Lung (tissue), 12 donors: ENCODE data around the gene MAD2L2. TPM values are rescaled to one million over a fixed set of nuclear protein-coding genes. Genes with fewer than 3 reads are reported as not detected.

Source experiments
- ATAC-seq: fragments of 200-7000 bp; cut with Tn5 transposase; one replicate; pipeline ENCODE4 v1.9.1; 2020; ENCODE audit warnings: moderate number of reproducible peaks; ENCODE audit not compliant: insufficient read depth, low FRiP score
- DNase-seq, 3 donors: peaks; one replicate each; pipeline ENCODE4 v3.0.0-alpha.2; 2013 to 2017
- H3K27ac ChIP-seq, 2 donors: one replicate each; pipeline ENCODE4 v1.5.1; 2013; ENCODE audit warnings: mild to moderate bottlenecking in 2 of 2, moderate library complexity in 2 of 2, control low read depth in 1 of 2, inconsistent platforms in 1 of 2, low read depth in 1 of 2, low read length in 1 of 2
- H3K27me3 ChIP-seq, 3 donors: one replicate each; pipeline ENCODE4 v1.5.1; 2013; ENCODE audit warnings: low read length in 2 of 3; ENCODE audit not compliant: control insufficient read depth in 3 of 3, insufficient read depth in 3 of 3
- H3K36me3 ChIP-seq, 4 donors: one replicate each; pipeline ENCODE4 v1.5.1; 2013; ENCODE audit warnings: low read length in 4 of 4, mild to moderate bottlenecking in 1 of 4, moderate library complexity in 1 of 4; ENCODE audit not compliant: control insufficient read depth in 4 of 4, insufficient read depth in 4 of 4
- H3K4me1 ChIP-seq, 5 donors: one replicate each; pipeline ENCODE4 v1.5.1; 2013; ENCODE audit warnings: low read length in 5 of 5, mild to moderate bottlenecking in 2 of 5, moderate library complexity in 1 of 5; ENCODE audit not compliant: control insufficient read depth in 5 of 5, insufficient read depth in 5 of 5
- H3K4me3 ChIP-seq: one replicate; pipeline ENCODE4 v1.5.1; 2013; ENCODE audit warnings: mild to moderate bottlenecking, control low read depth, moderate library complexity
- H3K9ac ChIP-seq, 2 donors: one replicate each; pipeline ENCODE4 v1.5.1; 2013; ENCODE audit warnings: low read length in 2 of 2, control low read depth in 1 of 2; ENCODE audit not compliant: insufficient read depth in 1 of 2
- H3K9me3 ChIP-seq, 4 donors: one replicate each; pipeline ENCODE4 v1.5.1; 2013; ENCODE audit warnings: low read length in 3 of 4, mild to moderate bottlenecking in 1 of 4, moderate library complexity in 1 of 4; ENCODE audit not compliant: control insufficient read depth in 4 of 4, insufficient read depth in 3 of 4
- CTCF ChIP-seq: IDR thresholded peaks from 2 replicates; pipeline ENCODE4 v1.5.1; 2012; ENCODE audit warnings: mild to moderate bottlenecking; ENCODE audit errors: control extremely low read depth, extremely low read depth
- WGBS, 2 donors: extraction: QIAGEN DNeasy Blood & Tissue Kit; methylation state at CpG; one replicate each; pipeline ENCODE4 v1.1.7; 2013; 5-methylcytosine and 5-hydroxymethylcytosine counted together
- polyA plus RNA-seq, 2 donors: library from polyadenylated mRNA; stranded (reverse); fragments of 200-250 nt; gene quantifications; one replicate each; pipeline ENCODE4 v1.2.1, GENCODE V29; 2013
- total RNA-seq, 2 donors: library from RNA; depleted of rRNA in 1 of 2; stranded (reverse); fragments of >200 nt in 1 of 2; gene quantifications; one replicate each; pipeline ENCODE4 v1.2.1, GENCODE V29; 2014 to 2021
- donor health status: control.
- donor health status: control.
- donor health status: Bipolar disorder and iron deficiency.
- donor health status: healthy.
- donor health status: DM: yes; HTN: yes; CAD: no.

The MAD2L2 gene
- total and polyA plus RNA-seq, 4 donors, result 23.4 to 61.9 (median 30.5) TPM

GRCh38 chr1:11673089-11673769 lies 7.7 kb downstream of the MAD2L2 start:
- WGBS, 2 donors, result 93 to 94% methylated on average over 14 of the region's 14 CpGs
- DNase-seq, result no peak
- peaks cover 3 to 57% (median 20%) of the 10 kb centered on the region in 4 donors for H3K36me3 ChIP-seq

GRCh38 chr1:11671544-11672286 lies 9.2 kb downstream of the MAD2L2 start:
- 82 to 86% methylated on average over 14 of the region's 14 CpGs for WGBS, 2 donors
- Histone ChIP-seq H3K9ac (no peak overlapping the region), H3K36me3 (peaks cover 3 to 50% (median 16%) of the 10 kb centered on the region in 4 donors), H3K27me3 (no peaks in the 10 kb centered on the region), H3K4me1 (peaks cover 0 to 10% (median 0%) of the 10 kb centered on the region in 5 donors), H3K4me3 (no peak overlapping the region), H3K9me3 (no peaks in the 10 kb centered on the region), H3K27ac (peak overlapping the region in 1 of 2 donors; percentile 21)
- ATAC-seq, result no peak
- no peak for DNase-seq
- no peak for TF ChIP-seq CTCF

More at GRCh38 chr1:11673089-11673769, 7.7 kb downstream of the MAD2L2 start:
- no peak overlapping the region for H3K4me3 ChIP-seq
- H3K27ac ChIP-seq, result no peak overlapping the region
- H3K9me3 ChIP-seq, result no peaks in the 10 kb centered on the region
- no peak for ATAC-seq
- H3K27me3 ChIP-seq, result no peaks in the 10 kb centered on the region
- H3K9ac ChIP-seq, result no peak overlapping the region
- peaks cover 0 to 9% (median 0%) of the 10 kb centered on the region in 5 donors for H3K4me1 ChIP-seq
- TF ChIP-seq CTCF, result no peak

GRCh38 chr1:11671205-11671543 lies 9.8 kb downstream of the MAD2L2 start:
- TF ChIP-seq CTCF, result no peak
- Histone ChIP-seq H3K27ac (peak overlapping the region in 1 of 2 donors; percentile 42), H3K9ac (no peak overlapping the region), H3K9me3 (no peaks in the 10 kb centered on the region), H3K4me1 (peaks cover 0 to 10% (median 0%) of the 10 kb centered on the region in 5 donors), H3K36me3 (peaks cover 3 to 46% (median 15%) of the 10 kb centered on the region in 4 donors), H3K4me3 (no peak overlapping the region), H3K27me3 (no peaks in the 10 kb centered on the region)
- 66 to 69% methylated on average over 6 of the region's 6 CpGs for WGBS, 2 donors
- DNase-seq (no peak), ATAC-seq (no peak)
